GM15510 (cell line): Measurements from ENCODE around the gene PPM1H.

Experiments
- POLR2A ChIP-seq: IDR thresholded peaks from 3 replicates; pipeline ENCODE4 v1.6.1; 2011; ENCODE audit warnings: borderline replicate concordance; ENCODE audit not compliant: insufficient read length; ENCODE audit errors: extremely low read depth

The PPM1H gene, protein sequence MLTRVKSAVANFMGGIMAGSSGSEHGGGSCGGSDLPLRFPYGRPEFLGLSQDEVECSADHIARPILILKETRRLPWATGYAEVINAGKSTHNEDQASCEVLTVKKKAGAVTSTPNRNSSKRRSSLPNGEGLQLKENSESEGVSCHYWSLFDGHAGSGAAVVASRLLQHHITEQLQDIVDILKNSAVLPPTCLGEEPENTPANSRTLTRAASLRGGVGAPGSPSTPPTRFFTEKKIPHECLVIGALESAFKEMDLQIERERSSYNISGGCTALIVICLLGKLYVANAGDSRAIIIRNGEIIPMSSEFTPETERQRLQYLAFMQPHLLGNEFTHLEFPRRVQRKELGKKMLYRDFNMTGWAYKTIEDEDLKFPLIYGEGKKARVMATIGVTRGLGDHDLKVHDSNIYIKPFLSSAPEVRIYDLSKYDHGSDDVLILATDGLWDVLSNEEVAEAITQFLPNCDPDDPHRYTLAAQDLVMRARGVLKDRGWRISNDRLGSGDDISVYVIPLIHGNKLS

DNA sequence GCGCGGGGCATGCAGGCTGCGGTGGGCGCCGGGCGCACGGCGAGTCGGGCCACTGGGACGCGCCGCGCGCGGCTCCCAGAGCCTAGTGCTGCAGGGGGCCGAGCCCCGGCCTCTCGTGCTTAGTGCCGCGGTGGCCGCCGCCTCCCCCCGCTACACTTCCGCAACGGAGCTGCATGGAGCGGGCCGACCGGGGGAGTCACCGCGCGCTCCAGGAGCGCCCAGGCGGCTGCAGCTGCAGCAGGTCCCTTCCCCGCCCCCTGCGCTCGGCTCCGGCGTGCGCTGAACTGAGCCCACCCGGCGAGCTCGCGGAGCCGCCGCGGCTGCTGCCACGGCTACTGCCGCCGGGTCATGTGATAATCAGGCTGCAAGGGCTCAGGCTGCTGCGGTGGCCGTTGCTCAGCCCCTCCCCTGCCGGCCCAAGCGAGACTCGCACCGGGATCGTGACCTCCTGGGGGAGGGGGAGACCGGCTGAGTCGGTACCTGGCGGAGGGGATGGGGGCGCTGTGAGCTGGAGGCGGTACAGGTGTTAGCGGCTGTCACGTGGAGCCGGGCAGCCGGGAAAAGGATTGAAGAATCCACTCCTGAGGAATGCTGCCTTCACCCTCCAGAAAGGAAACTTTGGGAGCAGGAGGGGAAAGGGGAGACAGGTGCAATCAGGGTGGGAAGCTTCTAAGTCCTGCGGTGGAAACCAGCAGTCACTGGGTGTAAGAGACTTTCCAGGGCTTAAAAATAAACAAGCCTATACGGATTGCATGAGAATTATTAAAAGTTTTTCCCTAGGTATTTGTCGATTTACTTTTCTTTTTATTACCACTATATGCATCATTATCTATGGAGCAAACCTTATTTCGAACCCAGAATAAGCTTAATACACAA lies at the start of gene PPM1H:
PPM1H (minus strand) TSS at position 352 of the 876 bp plus-strand sequence. CDS start 414 bp downstream, outside the sequence.
- TF ChIP-seq POLR2A: no peak

DNA sequence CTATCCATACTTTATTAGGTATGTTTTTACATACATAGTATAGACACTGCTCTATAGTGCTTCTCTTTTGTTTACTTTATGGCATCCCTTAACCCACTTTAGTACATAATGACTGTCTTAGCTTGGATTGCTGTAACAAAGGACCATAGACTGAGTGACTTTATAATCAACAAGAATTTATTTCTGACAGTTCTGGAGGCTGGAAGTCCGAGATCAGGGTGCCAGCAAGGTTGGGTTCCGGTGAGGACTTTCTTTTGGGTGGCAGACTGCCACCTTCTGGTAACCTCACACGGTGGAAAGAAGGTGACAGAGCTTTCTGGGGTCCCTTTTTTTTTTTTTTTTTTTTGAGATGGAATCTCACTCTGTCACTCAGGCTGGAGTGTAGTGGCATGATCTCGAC lies 48.6 kb upstream of the PPM1H start:
- TF ChIP-seq POLR2A: no peak

DNA sequence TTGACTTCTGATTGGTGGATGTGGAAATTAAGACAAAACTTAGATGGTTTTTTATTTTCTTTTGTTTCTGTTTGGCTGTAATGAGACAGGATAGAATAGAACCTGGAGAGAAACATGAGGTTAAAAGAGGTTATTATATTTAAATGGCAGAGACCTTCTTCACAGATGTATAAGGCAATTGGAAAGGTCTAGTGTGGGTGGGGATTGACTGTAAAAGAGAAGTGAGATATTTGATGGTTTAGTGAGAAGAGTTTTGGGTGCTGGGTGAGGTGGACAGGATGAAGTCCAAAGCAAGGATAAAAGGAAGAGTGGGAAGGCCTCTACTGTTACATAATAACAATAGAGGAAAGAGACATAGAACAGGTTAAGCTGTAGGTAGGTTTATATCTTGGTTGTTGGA lies 43.8 kb upstream of the PPM1H start:
- TF ChIP-seq POLR2A: no peak

DNA sequence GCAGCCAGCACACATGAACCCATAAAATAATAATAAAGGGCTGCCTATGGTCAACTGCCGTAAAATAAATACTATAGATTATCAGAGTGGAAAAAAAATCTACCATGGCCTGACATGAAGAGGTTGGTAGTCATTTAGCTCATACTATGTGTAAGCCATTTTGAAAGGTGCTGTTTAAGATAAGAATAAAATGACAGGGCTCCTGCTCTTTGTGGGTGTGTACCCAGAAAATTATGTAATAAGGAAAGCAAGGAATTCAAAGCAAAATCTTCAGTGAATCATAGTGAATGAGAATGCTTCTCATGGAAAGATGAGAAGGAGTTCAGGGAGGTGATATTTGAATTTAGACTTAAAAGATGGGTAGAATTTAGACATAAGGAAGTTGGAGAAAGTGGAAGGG lies 42.9 kb upstream of the PPM1H start:
- TF ChIP-seq POLR2A: no peak

DNA sequence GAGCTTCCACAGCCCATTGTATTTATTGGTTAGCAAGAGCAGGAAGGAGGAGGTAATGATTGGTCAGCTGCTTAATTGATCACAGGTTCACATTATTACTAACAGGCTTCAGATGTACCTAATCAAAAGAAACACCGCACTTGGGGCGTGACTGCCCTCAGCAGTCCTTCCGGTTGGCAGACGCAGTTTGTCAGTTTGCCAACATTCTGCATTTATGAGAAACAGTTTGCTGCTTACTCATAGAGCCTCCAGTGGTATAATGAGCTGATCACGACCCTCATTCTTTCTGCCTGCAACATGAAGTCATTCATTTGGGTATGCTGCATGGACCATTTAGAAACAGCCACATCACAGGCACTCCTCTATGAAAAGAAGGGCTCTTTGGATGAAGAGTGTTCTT lies 42.5 kb upstream of the PPM1H start:
- no peak for TF ChIP-seq POLR2A

DNA sequence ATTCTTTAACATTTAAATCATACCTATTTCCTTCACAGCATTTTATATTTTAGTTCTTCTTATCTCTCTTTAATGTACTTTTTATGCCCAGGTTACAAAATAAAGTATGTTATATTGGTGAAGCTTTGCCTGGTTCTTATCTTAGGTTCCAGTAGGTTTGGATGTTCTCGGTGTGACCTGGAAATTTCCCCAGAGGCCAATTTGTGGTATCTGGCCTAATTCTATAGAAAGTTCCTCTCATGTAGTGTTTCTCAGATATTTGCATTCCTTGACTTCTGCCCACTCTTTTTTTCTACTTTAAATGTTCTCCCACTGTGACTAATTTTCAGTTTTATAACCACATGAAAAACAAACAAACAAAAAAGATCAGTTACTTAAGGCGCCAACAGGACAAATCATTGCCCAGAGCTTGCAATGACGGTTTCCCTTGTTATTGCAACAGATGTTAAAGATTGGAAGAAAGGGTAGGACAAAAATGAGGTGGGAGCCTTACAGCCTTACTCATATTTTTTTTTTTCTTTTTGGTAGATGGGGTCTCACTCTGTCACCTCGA lies 41.2 kb upstream of the PPM1H start:
- no peak for TF ChIP-seq POLR2A

DNA sequence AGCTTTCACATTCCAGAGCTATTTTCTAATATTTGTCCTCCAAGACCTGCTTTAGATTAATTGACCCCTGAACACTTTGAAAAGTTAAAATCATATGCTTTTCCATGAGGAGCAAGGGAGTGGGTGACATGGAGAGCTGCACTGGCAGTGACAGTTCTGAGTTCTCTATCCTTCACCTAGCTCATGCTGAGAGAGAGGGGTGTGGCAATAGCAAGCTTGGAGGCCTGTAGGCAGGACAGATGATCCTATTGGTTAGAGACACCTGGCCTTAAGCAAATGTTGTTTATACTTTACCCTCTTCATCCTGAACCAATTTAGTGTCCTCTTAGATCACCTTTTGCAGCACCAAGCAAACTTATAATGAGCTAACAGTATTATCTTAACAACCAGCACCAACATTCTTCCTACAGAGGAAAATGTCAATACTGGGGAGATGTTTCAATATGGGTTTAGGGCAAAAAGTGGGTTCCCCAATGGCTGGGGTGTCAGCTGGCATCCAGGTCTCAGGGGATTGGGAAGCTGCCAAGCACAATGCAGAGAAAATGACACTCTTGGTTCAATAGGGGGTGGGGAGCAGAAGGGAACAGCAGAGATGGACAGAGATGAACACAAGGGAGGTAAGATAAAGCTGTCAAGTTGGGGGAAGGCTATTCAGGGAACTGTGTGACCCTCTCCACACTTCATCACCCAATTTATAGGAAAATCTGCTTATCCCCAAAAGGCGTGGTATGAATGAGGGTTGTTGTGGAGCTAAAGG lies 37.0 kb upstream of the PPM1H start:
- TF ChIP-seq POLR2A: no peak

DNA sequence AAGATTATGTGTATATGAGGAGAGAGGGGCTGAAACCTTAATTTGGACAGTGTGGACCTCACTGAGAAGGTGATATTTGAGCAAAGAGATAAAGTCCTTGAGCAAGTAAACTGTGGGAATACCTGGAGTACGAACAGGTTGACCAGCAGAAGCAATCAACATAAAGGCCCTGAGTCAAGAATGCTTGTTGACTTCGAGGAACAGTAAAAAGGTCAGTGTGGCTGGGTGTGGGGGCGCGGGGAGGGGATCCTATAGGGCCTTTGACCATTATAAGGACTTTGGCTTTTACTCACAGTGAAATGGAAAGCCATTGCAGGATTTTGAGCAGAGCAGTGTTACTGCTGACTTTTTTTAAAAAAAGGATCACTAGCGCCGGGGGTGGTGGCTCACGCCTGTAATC lies 34.7 kb upstream of the PPM1H start:
- no peak for TF ChIP-seq POLR2A

DNA sequence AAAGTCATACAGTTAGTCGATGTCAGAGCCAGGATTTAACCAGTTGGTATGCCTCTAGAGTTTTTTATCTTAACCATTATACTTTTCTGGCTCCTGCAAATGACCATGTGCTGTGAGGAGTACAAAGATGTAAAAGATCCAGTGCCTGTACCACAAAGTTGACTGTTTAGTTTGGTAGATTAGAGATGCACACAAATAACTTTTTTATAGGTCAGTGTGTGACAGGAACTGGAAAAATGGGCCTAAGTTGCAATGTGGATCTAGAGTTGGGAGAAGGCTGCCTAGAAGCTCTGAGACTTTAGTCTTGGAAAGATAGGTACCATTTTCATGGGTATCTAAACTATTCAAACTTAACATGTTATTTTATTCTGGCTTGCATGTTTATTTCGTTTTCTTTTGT lies 32.8 kb upstream of the PPM1H start:
- TF ChIP-seq POLR2A: no peak

DNA sequence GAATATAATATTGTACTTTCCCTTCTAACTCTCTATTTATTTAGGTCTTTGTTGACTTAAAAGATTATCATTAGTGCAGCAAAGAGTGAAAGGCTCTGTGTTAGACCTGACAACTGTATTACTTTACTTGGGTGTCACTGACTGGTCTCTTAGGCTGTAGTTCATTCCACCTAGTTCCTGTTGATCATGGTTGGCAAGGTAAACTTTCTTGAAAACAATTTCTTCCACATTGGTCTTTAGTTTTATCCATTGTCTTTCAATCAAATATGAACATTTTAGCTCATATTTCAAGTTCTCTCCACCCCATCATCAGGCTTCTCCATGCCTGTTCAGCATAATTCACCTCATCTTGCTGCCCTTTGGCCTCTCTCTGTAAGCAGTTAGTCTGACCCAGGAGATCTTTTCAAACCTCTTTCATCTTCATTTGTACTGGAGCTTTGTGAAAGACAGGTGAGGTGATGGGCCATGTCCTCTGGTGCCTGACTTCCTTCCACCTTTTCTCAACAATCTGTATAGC lies 32.1 kb upstream of the PPM1H start:
- no peak for TF ChIP-seq POLR2A

DNA sequence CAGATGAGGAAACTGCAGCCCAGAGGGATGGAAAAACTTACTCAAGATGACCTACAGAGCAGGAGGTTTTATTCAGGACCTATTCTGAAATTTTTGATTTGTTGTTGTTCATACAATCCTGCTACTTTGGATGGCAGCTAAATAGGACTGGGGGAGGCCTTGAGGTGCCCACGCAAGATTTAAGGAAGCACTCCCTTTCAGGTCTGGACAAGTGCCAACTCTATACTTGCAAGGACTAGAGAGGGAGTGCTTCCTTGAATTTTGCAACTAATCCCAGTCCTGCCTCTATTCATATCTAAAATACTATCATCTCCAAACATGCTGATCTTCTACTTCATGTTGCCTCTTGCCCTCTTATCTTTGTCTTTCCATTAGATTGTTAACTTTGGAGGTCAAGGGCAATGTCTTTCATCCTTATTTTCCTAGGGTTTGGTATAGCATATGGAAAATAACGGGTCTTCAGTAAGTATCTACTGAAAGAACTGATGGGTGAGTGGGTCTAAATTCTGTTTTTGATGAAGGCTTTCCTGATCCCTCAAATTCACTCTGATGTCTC lies 28.6 kb upstream of the PPM1H start:
- TF ChIP-seq POLR2A: no peak

DNA sequence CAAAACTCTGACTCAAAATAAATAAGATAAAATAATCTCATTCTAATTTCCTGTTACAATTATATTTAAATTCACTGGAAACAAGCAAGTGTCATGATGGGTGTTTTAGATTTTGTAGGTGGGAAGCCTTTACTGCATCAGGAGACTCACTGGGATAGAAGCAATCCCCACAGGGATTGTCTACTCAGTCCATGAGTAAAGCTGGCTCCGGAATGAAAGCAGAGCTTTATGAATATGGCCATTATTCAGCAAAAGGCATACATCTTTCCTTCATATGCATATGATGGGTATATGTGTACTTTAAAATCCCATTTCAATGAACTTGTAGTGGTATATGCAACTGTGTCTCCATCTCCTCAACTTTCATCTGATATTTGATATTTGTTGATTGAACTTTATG lies 25.4 kb upstream of the PPM1H start:
- TF ChIP-seq POLR2A: no peak

DNA sequence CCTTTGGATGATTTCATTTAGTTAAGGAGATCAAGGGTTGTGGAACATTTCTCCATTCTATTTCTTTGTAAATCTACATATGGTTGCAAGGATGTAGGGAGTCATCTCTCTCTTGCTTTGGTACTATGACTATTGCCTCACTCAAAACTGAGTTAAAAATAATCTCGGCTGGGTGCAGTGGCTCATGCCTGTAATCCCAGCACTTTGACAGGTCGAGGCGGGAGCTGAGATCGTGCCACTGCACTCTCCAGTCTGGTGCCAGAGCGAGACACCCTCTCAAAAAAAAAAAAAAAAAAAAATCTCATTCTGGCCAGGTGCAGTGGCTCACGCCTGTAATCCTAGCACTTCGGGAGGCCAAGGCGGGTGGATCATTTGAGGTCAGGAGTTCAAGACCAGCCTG lies 24.8 kb upstream of the PPM1H start:
- TF ChIP-seq POLR2A: no peak

DNA sequence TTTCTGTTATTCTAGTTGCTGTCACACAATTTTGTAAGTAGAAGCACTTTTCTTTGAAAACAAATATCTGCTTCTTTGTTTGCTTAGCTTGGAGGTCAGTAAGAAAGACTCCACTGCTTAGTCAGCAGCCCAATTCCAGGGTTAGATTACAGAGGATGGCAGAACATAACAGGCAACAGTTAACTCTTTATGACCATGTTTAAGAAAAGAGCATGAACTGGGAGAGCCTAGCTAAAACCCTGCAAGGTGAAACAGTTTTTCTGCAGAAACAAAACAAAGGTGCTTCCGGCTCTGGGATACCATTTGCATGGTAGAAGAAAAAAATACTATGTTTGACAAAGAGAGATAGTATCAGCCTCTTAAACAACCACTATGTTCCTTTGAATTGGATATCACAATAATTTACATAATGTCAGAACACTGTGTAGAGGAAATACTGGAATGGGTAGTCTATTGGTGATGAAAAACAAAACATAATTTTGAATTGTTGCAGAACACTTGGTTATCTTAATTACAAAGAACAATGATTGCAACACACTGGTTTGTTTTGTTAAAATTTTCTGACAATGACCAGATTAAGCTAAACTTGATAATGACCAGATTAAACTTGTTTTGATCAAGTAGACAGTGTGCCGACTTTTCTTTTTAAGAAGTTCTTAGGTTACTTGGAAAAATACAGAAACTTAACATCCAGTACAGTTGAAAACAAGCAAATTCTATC lies 22.4 kb upstream of the PPM1H start:
- no peak for TF ChIP-seq POLR2A

DNA sequence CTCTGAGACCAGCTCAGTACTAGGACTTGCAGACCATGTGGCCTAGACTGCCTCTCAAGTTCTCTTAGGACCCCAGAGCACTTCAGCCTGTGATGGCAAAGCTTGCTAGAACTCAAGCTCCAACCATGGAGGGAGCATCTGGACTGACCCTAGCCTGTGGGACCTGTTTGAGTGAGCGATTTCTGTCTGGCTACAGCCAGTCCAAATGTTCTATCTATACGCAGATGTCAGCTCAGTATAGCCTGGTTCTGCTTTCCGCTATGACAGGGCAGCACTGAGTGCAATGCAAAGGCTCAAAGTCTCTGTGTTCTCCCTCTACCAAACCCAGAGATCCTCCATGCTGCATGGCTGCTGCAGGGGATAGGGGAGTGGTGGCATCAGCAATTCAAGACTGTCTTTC lies 20.7 kb upstream of the PPM1H start:
- no peak for TF ChIP-seq POLR2A
